Effector memory CD4-positive, alpha-beta T cell (primary cell): Measurements from ENCODE around the gene DTX4.
A peak's percentile ranks its signal among the peaks of the same experiment; 100 is the strongest.

ENCODE experiments used
- DNase-seq, 3 donors: peaks; one replicate each; pipeline ENCODE4 v3.0.0-alpha.2; 2020
- H3K27ac ChIP-seq: 2 replicates; pipeline ENCODE4 v1.7.0; 2013; ENCODE audit warnings: mild to moderate bottlenecking, low read length, moderate library complexity; ENCODE audit not compliant: insufficient read depth, poor library complexity, severe bottlenecking
- H3K27me3 ChIP-seq: replicated peaks from 2 replicates; pipeline ENCODE4 v1.7.0; 2013; ENCODE audit warnings: mild to moderate bottlenecking, low read length; ENCODE audit not compliant: insufficient read depth, control insufficient read depth, poor library complexity, severe bottlenecking
- H3K36me3 ChIP-seq: 2 replicates; pipeline ENCODE4 v1.7.0; 2013; ENCODE audit warnings: mild to moderate bottlenecking, low read length, moderate library complexity; ENCODE audit not compliant: control insufficient read depth, insufficient read depth
- H3K4me1 ChIP-seq: 2 replicates; pipeline ENCODE4 v1.7.0; 2013; ENCODE audit warnings: low read length, mild to moderate bottlenecking; ENCODE audit not compliant: control insufficient read depth, insufficient read depth, poor library complexity, severe bottlenecking
- H3K4me3 ChIP-seq: 2 replicates; pipeline ENCODE4 v1.7.0; 2013; ENCODE audit warnings: low read length, low read depth, mild to moderate bottlenecking; ENCODE audit not compliant: insufficient read depth, poor library complexity, severe bottlenecking
- H3K9me3 ChIP-seq: 2 replicates; pipeline ENCODE4 v1.7.0; 2013; ENCODE audit warnings: mild to moderate bottlenecking, low read length, moderate library complexity; ENCODE audit not compliant: control insufficient read depth

DTX4 gene

GRCh38 chr11:59226396-59226795 lies 54.5 kb downstream of the DTX4 start:
- H3K4me3 ChIP-seq: no peak overlapping the region
- no peaks in the 10 kb centered on the region for H3K4me1 ChIP-seq
- no peak overlapping the region for H3K27ac ChIP-seq
- H3K27me3 ChIP-seq: no peaks in the 10 kb centered on the region
- no peaks in the 10 kb centered on the region for H3K36me3 ChIP-seq
- DNase-seq: no peak
- no peaks in the 10 kb centered on the region for H3K9me3 ChIP-seq

DNA sequence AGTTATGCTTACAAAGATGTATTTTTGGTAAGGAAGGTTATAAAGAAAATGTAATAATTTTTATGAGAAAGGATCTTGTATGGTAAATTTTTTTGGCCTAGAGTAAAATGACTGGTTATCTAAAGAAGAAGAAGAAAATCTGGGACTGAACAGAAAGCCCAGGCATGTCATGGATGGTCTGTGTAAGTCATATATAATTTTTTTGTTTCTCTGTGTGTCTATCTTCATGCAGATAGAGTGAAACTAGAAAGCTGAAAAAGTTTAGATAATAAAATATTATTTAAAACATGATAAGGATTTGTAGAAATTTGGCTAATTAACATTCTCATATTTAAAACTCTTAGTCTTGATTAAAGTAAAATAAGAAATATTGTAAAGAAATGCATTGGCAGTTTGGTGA lies 68.4 kb downstream of the DTX4 start:
- Histone ChIP-seq H3K4me1 (no peaks in the 10 kb centered on the region), H3K27ac (no peak overlapping the region), H3K36me3 (no peaks in the 10 kb centered on the region), H3K9me3 (no peaks in the 10 kb centered on the region), H3K4me3 (no peak overlapping the region), H3K27me3 (no peaks in the 10 kb centered on the region)
- DNase-seq: no peak

DNA sequence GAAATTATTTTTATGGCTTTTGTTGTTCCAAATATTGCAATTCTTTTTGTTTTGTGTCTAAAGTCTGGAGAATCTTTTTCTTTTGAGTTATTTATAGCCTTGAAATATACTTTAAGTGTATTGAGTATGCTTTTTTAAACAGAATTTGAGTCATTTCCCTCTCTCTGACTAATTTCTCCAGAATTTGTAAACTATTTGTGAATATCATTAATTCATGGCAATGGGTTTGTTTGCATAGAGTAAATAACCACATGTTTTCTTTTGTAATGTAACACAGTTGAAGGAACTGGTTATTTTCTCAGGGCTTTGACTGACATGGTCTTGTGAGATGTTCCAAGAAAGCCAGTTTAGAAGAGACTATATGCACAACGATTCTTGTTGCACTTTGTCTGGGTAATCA lies 71.7 kb downstream of the DTX4 start:
- no peak overlapping the region for H3K4me3 ChIP-seq
- no peak overlapping the region for H3K27ac ChIP-seq
- no peaks in the 10 kb centered on the region for H3K36me3 ChIP-seq
- no peaks in the 10 kb centered on the region for H3K27me3 ChIP-seq
- H3K4me1 ChIP-seq: peaks cover 9% of the 10 kb centered on the region
- DNase-seq: no peak
- no peaks in the 10 kb centered on the region for H3K9me3 ChIP-seq

- Histone ChIP-seq H3K27ac (no peak overlapping the region), H3K4me1 (peaks cover 10% of the 10 kb centered on the region), H3K27me3 (no peaks in the 10 kb centered on the region), H3K36me3 (no peaks in the 10 kb centered on the region), H3K9me3 (no peaks in the 10 kb centered on the region), H3K4me3 (no peak overlapping the region)
- peak in 1 of 3 donors; percentile 6 for DNase-seq
Measured at GRCh38 chr11:59247531-59248227, 75.7 kb downstream of the DTX4 start.

- Histone ChIP-seq H3K27ac (no peak overlapping the region), H3K9me3 (no peaks in the 10 kb centered on the region), H3K4me3 (no peak overlapping the region), H3K36me3 (no peaks in the 10 kb centered on the region), H3K4me1 (peaks cover 10% of the 10 kb centered on the region), H3K27me3 (no peaks in the 10 kb centered on the region)
- DNase-seq: no peak
Measured at GRCh38 chr11:59249535-59249934, 77.6 kb downstream of the DTX4 start.

DNA sequence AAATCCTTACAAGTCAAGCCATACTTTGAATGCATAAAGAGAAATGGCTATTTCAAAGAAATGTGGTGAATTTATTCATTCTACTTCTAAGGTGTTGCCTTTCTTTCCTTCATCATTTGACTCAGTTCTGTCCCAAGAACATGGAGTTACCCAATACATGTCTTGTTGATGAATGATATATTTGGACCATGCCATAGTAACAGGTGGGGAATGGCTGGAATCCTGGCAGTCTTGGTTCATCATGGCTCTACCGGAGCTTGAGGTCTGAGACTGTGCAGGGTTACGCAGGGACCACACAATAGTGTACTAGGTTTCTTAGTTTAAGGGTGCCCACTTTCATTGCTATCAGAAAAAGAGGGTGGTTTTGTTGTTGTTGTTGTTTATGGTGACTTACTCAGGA lies 81.1 kb downstream of the DTX4 start:
- Histone ChIP-seq H3K4me3 (no peak overlapping the region), H3K9me3 (no peaks in the 10 kb centered on the region), H3K4me1 (peaks cover 5% of the 10 kb centered on the region), H3K27me3 (no peaks in the 10 kb centered on the region), H3K27ac (no peak overlapping the region), H3K36me3 (no peaks in the 10 kb centered on the region)
- no peak for DNase-seq

- no peaks in the 10 kb centered on the region for H3K27me3 ChIP-seq
- no peaks in the 10 kb centered on the region for H3K9me3 ChIP-seq
- H3K36me3 ChIP-seq: no peaks in the 10 kb centered on the region
- no peak for DNase-seq
- no peak overlapping the region for H3K4me3 ChIP-seq
- no peaks in the 10 kb centered on the region for H3K4me1 ChIP-seq
- no peak overlapping the region for H3K27ac ChIP-seq
Measured at GRCh38 chr11:59254286-59254685, 82.4 kb downstream of the DTX4 start.

DNA sequence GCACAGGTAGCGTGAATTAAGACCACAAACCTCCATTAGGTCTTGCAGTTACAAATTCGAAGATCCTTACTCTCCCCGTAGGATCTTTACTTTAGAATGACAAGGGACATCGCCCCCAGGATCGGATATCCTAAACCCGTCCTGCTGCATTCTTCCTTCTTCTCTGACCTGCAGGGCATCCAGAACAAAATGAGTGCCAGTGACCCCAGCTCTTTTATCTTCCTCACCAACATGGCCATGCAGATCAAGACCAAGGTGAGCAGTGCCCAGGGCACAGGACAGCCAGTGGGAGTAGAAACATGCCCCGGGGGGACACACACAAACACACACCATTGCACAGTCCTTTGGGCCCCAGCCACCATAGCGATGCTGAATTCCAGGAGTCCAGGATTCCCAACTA lies 83.3 kb downstream of the DTX4 start:
- no peak overlapping the region for H3K4me3 ChIP-seq
- H3K27ac ChIP-seq: no peak overlapping the region
- DNase-seq: no peak
- no peaks in the 10 kb centered on the region for H3K36me3 ChIP-seq
- no peaks in the 10 kb centered on the region for H3K4me1 ChIP-seq
- H3K27me3 ChIP-seq: no peaks in the 10 kb centered on the region
- H3K9me3 ChIP-seq: no peaks in the 10 kb centered on the region
